Suprapubic skin (tissue), 4 donors: Measurements from ENCODE around the gene NLRP5.

Experiments used
- CTCF ChIP-seq, 2 donors: fragments of 200-600 bp in 1 of 2; fragments of 450-650 bp in 1 of 2; sonication (generic) in 1 of 2; IDR thresholded peaks; one replicate each; pipeline ENCODE4 v1.5.1; 2016 to 2019; ENCODE audit warnings: antibody characterized with exemption in 2 of 2, mild to moderate bottlenecking in 1 of 2, moderate library complexity in 1 of 2
- EP300 ChIP-seq: sonication (generic); formaldehyde crosslinking; IDR thresholded peaks from one replicate; pipeline ENCODE4 v1.6.1; 2017; ENCODE audit warnings: antibody characterized with exemption
- POLR2A ChIP-seq, 2 donors: fragments of 450-650 bp; IDR thresholded peaks; one replicate each; pipeline ENCODE4 v1.6.1; 2017; ENCODE audit warnings: antibody characterized with exemption in 2 of 2, mild to moderate bottlenecking in 2 of 2, moderate library complexity in 2 of 2
- POLR2AphosphoS5 ChIP-seq, 3 donors: sonication (generic); formaldehyde crosslinking; IDR thresholded peaks; one replicate each; pipeline ENCODE4 v1.6.1; 2017; ENCODE audit warnings: antibody characterized with exemption in 3 of 3

GRCh38 chr19:56110515-56111448 lies 124.2 kb downstream of the NLRP5 start:
- TF ChIP-seq CTCF (IDR thresholded peaks at IDR 0.05) (no peak), POLR2A (IDR thresholded peaks at IDR 0.05) (no peak), EP300 (no peak), POLR2AphosphoS5 (IDR thresholded peaks at IDR 0.05) (no peak)
